ENCODE measurements around the gene SBF1. TPM values are rescaled to one million over a fixed set of nuclear protein-coding genes. Genes with fewer than 3 reads are reported as not detected.
"Not testable (repeated sequence)": the region's sequence is repeated elsewhere in the genome, so short reads cannot be mapped to it uniquely, and the experiment has no call there.

The SBF1 gene
- total and polyA plus RNA-seq, 7 donors, result 13.8 to 67.3 (median 23.2) TPM

GRCh38 chr22:50400406-50400805 is 74.4 kb downstream of the SBF1 start:
- intact Hi-C loops (cut with DNase I), result no loop called here
- Histone ChIP-seq H3K36me3 (peaks cover 0 to 24% (median 3%) of the 10 kb centered on the region in 4 donors), H3K4me3 (no peak overlapping the region), H3K9me3 (no peaks in the 10 kb centered on the region), H3K4me1 (peaks cover 0 to 25% (median 7%) of the 10 kb centered on the region in 4 donors), H3K27me3 (no peaks in the 10 kb centered on the region), H3K27ac (peak overlapping the region in 3 of 4 donors; percentile 43 to 54 (median 52))
- no peak for DNase-seq
- 84% methylated on average over 4 of the region's 4 CpGs for WGBS, 2 donors
- no peak for TF ChIP-seq CTCF (IDR thresholded peaks at IDR 0.05)

- DNase-seq, result no peak
- WGBS, 2 donors, result 61 to 82% methylated on average over 8 of the region's 8 CpGs
- Histone ChIP-seq H3K4me3 (no peak overlapping the region), H3K9me3 (no peaks in the 10 kb centered on the region), H3K4me1 (peaks cover 0 to 25% (median 7%) of the 10 kb centered on the region in 4 donors), H3K27me3 (no peaks in the 10 kb centered on the region), H3K36me3 (peaks cover 0 to 30% (median 6%) of the 10 kb centered on the region in 4 donors), H3K27ac (peak overlapping the region; percentile 10 to 54 (median 48))
- intact Hi-C loops (cut with DNase I), result no loop called here
- no peak for TF ChIP-seq EP300 (IDR thresholded peaks at IDR 0.05)
- no peak for TF ChIP-seq POLR2A (IDR thresholded peaks at IDR 0.05)
- TF ChIP-seq CTCF (IDR thresholded peaks at IDR 0.05), result peak in 1 of 4 experiments; percentile 8
These were observed 75.0 kb downstream of the SBF1 start for GRCh38 chr22:50399751-50400331.

GRCh38 chr22:50398831-50399648 is 75.8 kb downstream of the SBF1 start:
- no peaks in the 10 kb centered on the region for H3K27me3 ChIP-seq
- no peaks in the 10 kb centered on the region for H3K9me3 ChIP-seq
- peaks cover 0 to 25% (median 7%) of the 10 kb centered on the region in 4 donors for H3K4me1 ChIP-seq
- 69 to 70% methylated on average over 15 of the region's 15 CpGs for WGBS, 2 donors
- TF ChIP-seq POLR2AphosphoS5 (IDR thresholded peaks at IDR 0.05) (no peak), EP300 (IDR thresholded peaks at IDR 0.05) (no peak), CTCF (IDR thresholded peaks at IDR 0.05) (no peak), POLR2A (IDR thresholded peaks at IDR 0.05) (no peak)
- intact Hi-C loops (cut with DNase I), result no loop called here
- H3K36me3 ChIP-seq, result peaks cover 0 to 38% (median 8%) of the 10 kb centered on the region in 4 donors
- H3K27ac ChIP-seq, result peak overlapping the region; percentile 10 to 54 (median 48)
- DNase-seq, result no peak
- H3K4me3 ChIP-seq, result no peak overlapping the region

GRCh38 chr22:50397371-50398060 is 77.3 kb downstream of the SBF1 start:
- DNase-seq; H3K9me3 ChIP-seq; H3K27me3 ChIP-seq; intact Hi-C loops (cut with DNase I); H3K27ac ChIP-seq; H3K4me3 ChIP-seq: not testable (repeated sequence)
- H3K4me1 ChIP-seq, result peaks cover 0 to 18% (median 7%) of the 10 kb centered on the region in 4 donors
- 68 to 82% methylated on average over 3 to 4 of the region's 4 CpGs for WGBS, 2 donors
- peaks cover 0 to 42% (median 11%) of the 10 kb centered on the region in 4 donors for H3K36me3 ChIP-seq

- H3K4me3 ChIP-seq, result no peak overlapping the region
- H3K27ac ChIP-seq, result no peak overlapping the region
- no peak for TF ChIP-seq POLR2A (IDR thresholded peaks at IDR 0.05)
- no peak for TF ChIP-seq EP300 (IDR thresholded peaks at IDR 0.05)
- TF ChIP-seq POLR2AphosphoS5 (IDR thresholded peaks at IDR 0.05), result no peak
- no peak for TF ChIP-seq CTCF (IDR thresholded peaks at IDR 0.05)
- peaks cover 0 to 18% (median 7%) of the 10 kb centered on the region in 4 donors for H3K4me1 ChIP-seq
- WGBS, 2 donors, result 20 to 58% methylated on average over 6 of the region's 6 CpGs
- H3K9me3 ChIP-seq, result no peaks in the 10 kb centered on the region
- intact Hi-C loops (cut with DNase I), result no loop called here
- no peak for DNase-seq
- peaks cover 0 to 42% (median 13%) of the 10 kb centered on the region in 4 donors for H3K36me3 ChIP-seq
- no peaks in the 10 kb centered on the region for H3K27me3 ChIP-seq
These were observed 78.0 kb downstream of the SBF1 start for GRCh38 chr22:50396751-50397370.

Data from sigmoid colon (tissue), 7 donors.